Stimulated activated CD8-positive, alpha-beta memory T cell treated with anti-CD3 and anti-CD28 coated beads, Interleukin-2, amount 100 ng/mL, for 1 hour (primary cell): Measurements from ENCODE around the gene FSHB.
"Not testable (repeated sequence)": the region's sequence is repeated elsewhere in the genome, so short reads cannot be mapped to it uniquely, and the experiment has no call there.

Experiments used
- DNase-seq, 2 donors: peaks; one replicate each; pipeline ENCODE4 v3.0.0-alpha.2; 2020; ENCODE audit warnings: low read depth in 2 of 2

Gene FSHB

GRCh38 chr11:30230714-30231113 lies at the start of gene FSHB:
Gene FSHB (plus strand): TSS chr11:30231014. CDS start chr11:30231903, 889 bp downstream.
- DNase-seq = no peak

GRCh38 chr11:30186748-30187147 lies 44.1 kb upstream of the FSHB start:
- no peak for DNase-seq

GRCh38 chr11:30192620-30193019 lies 38.2 kb upstream of the FSHB start:
- no peak for DNase-seq

GRCh38 chr11:30196400-30197206 lies 34.2 kb upstream of the FSHB start:
- peak in 1 of 2 donors; percentile 4 for DNase-seq

GRCh38 chr11:30197869-30198268 lies 32.9 kb upstream of the FSHB start:
- no peak for DNase-seq

GRCh38 chr11:30202989-30203388 lies 27.8 kb upstream of the FSHB start:
- not testable (repeated sequence) for DNase-seq

- no peak for DNase-seq
These were observed 27.0 kb upstream of the FSHB start for GRCh38 chr11:30203850-30204249.

- no peak for DNase-seq
These were observed 24.4 kb upstream of the FSHB start for GRCh38 chr11:30206249-30206996.

- no peak for DNase-seq
These were observed 20.5 kb upstream of the FSHB start for GRCh38 chr11:30210357-30210756.

GRCh38 chr11:30216534-30216933 lies 14.3 kb upstream of the FSHB start:
- DNase-seq = no peak

GRCh38 chr11:30218278-30218677 lies 12.5 kb upstream of the FSHB start:
- DNase-seq = no peak

GRCh38 chr11:30225642-30226041 lies 5.2 kb upstream of the FSHB start:
- DNase-seq = no peak

- DNase-seq = no peak
These were observed 2.4 kb upstream of the FSHB start for GRCh38 chr11:30228323-30228884.

- DNase-seq = no peak
These were observed 8.2 kb downstream of the FSHB start for GRCh38 chr11:30239025-30239424.

- no peak for DNase-seq
These were observed 13.5 kb downstream of the FSHB start for GRCh38 chr11:30244265-30244664.

GRCh38 chr11:30245621-30246020 lies 14.8 kb downstream of the FSHB start:
- DNase-seq = no peak

GRCh38 chr11:30254307-30255298 lies 23.8 kb downstream of the FSHB start:
- no peak for DNase-seq

- DNase-seq = no peak
These were observed 24.8 kb downstream of the FSHB start for GRCh38 chr11:30255637-30256036.

GRCh38 chr11:30257058-30257457 lies 26.2 kb downstream of the FSHB start:
- DNase-seq = no peak

GRCh38 chr11:30258679-30259078 lies 27.9 kb downstream of the FSHB start:
- DNase-seq = no peak

- no peak for DNase-seq
These were observed 30.0 kb downstream of the FSHB start for GRCh38 chr11:30260813-30261212.

- DNase-seq = no peak
These were observed 31.0 kb downstream of the FSHB start for GRCh38 chr11:30261821-30262220.
